ENCODE results near the gene PPT2. TPM values are rescaled to one million over a fixed set of nuclear protein-coding genes. Genes with fewer than 3 reads are reported as not detected.

Gene PPT2
- total RNA-seq, 1 experiment from 2014 or later: 70.9 TPM

DNA sequence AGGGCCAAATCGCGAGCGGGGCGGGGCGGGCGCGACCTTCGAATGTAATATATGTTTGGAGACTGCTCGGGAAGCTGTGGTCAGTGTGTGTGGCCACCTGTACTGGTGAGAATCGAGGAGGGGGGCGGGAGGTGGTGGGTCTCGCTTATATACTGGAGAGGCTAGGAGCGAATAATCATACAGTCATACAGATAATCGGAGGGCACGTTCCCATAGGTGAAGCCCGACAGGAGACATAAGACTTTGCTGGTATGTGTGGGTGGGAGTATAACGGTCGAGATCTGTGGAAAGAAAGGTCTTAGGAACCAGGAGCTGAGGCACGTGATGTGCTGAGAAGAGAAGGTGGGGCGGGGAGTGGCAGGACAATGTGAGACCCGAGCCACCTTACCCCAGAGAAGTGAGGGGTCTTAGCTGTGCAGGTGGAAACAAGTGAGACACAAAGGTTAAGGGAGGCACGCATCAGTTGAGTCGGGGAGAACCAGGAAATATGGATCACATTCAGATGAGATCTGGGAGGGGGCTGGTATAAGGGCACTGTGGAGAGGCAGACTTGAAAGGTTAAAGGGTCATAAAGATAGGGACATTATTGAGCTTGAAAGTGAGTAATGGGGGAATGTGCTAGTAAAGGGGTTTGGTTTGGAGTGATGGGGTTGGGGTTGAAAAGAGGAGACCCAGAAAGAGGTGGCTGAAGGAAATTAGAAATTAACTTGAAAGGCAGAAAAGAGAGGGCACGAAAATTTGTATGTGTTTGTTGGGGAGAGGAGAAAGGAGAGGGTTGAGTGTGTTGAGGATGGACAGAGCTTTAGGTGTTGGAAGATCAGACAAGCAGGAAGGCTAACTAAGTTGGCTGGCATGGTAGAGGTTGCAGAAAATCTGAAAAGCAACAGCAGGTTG is 24.9 kb downstream of the PPT2 start:
- ChIA-PET POLR2A (ENCODE audit: low non-redundant PET) (interaction anchor here (0.5 to 0.9 kb wide), 3 partner anchors 15 to 218 kb away, joined by 3 to 6 read pairs (median 5); no protein-coding TSS in a partner anchor), CTCF (no interaction called here)
- no TSS peak for BruUV-seq (replicated peaks)
- no peak for DNase-seq (ENCODE audit: low spot score)
- H3K4me1 ChIP-seq (ENCODE audit: insufficient read depth, low read length, poor library complexity, severe bottlenecking): peaks cover 25% of the 10 kb centered on the region
- H3K27ac ChIP-seq (ENCODE audit: low read depth, low read length, poor library complexity, severe bottlenecking): peak overlapping the region; percentile 97
- H3K27me3 ChIP-seq (replicated peaks; ENCODE audit: insufficient read depth, low read depth, low read length, poor library complexity): no peaks in the 10 kb centered on the region
- TF ChIP-seq EZH2 (IDR thresholded peaks at IDR 0.05; ENCODE audit: borderline replicate concordance, low read depth, low read length, poor library complexity, severe bottlenecking): no peak
- intact Hi-C loops (cut with micrococcal nuclease; ENCODE audit: unreplicated experiment): no loop called here
- H3K9me3 ChIP-seq (ENCODE audit: low read depth, low read length, poor library complexity, severe bottlenecking): no peaks in the 10 kb centered on the region
- H3K4me3 ChIP-seq (ENCODE audit: low read depth, low read length, poor library complexity, severe bottlenecking): peak overlapping the region; percentile 97
- H3K36me3 ChIP-seq (ENCODE audit: insufficient read depth, low read length, poor library complexity, severe bottlenecking): peaks cover 21% of the 10 kb centered on the region

DNA sequence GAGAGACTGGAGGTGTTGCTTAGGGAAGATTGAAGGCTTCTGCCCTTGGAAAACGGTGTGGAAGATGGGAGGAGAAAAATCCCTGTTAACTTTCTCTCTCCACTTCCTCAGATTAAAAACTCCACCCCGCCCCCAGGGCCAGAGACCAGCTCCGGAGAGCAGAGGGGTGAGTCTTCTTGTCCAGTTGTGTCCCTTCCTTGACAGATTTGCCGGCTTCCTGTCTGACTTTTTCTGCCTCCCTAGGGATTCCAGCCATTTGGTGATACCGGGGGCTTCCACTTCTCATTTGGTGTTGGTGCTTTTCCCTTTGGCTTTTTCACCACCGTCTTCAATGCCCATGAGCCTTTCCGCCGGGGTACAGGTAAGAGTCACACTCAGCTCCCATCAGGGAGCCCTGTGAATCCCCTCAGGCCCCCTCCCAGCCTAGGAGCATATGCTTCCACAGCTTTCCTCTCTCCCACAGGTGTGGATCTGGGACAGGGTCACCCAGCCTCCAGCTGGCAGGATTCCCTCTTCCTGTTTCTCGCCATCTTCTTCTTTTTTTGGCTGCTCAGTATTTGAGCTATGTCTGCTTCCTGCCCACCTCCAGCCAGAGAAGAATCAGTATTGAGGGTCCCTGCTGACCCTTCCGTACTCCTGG is 25.9 kb downstream of the PPT2 start:
- Histone ChIP-seq H3K36me3 (ENCODE audit: insufficient read depth, low read length, poor library complexity, severe bottlenecking) (peaks cover 26% of the 10 kb centered on the region), H3K4me3 (ENCODE audit: low read depth, low read length, poor library complexity, severe bottlenecking) (peak overlapping the region; percentile 97), H3K9me3 (ENCODE audit: low read depth, low read length, poor library complexity, severe bottlenecking) (no peaks in the 10 kb centered on the region), H3K27ac (ENCODE audit: low read depth, low read length, poor library complexity, severe bottlenecking) (no peak overlapping the region), H3K4me1 (ENCODE audit: insufficient read depth, low read length, poor library complexity, severe bottlenecking) (peaks cover 23% of the 10 kb centered on the region), H3K27me3 (replicated peaks; ENCODE audit: insufficient read depth, low read depth, low read length, poor library complexity) (no peaks in the 10 kb centered on the region)
- POLR2A ChIA-PET (ENCODE audit: low non-redundant PET): no interaction called here
- TF ChIP-seq EZH2 (IDR thresholded peaks at IDR 0.05; ENCODE audit: borderline replicate concordance, low read depth, low read length, poor library complexity, severe bottlenecking): no peak
- TF ChIP-seq, protein P1, sequence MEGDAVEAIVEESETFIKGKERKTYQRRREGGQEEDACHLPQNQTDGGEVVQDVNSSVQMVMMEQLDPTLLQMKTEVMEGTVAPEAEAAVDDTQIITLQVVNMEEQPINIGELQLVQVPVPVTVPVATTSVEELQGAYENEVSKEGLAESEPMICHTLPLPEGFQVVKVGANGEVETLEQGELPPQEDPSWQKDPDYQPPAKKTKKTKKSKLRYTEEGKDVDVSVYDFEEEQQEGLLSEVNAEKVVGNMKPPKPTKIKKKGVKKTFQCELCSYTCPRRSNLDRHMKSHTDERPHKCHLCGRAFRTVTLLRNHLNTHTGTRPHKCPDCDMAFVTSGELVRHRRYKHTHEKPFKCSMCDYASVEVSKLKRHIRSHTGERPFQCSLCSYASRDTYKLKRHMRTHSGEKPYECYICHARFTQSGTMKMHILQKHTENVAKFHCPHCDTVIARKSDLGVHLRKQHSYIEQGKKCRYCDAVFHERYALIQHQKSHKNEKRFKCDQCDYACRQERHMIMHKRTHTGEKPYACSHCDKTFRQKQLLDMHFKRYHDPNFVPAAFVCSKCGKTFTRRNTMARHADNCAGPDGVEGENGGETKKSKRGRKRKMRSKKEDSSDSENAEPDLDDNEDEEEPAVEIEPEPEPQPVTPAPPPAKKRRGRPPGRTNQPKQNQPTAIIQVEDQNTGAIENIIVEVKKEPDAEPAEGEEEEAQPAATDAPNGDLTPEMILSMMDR (conservative IDR thresholded peaks at IDR 0.05; ENCODE audit: low read depth, low read length): no peak
- BruUV-seq (replicated peaks): no TSS peak
- no peak for DNase-seq (ENCODE audit: low spot score)
- CTCF ChIA-PET: no interaction called here
- intact Hi-C loops (cut with micrococcal nuclease; ENCODE audit: unreplicated experiment): no loop called here

DNA sequence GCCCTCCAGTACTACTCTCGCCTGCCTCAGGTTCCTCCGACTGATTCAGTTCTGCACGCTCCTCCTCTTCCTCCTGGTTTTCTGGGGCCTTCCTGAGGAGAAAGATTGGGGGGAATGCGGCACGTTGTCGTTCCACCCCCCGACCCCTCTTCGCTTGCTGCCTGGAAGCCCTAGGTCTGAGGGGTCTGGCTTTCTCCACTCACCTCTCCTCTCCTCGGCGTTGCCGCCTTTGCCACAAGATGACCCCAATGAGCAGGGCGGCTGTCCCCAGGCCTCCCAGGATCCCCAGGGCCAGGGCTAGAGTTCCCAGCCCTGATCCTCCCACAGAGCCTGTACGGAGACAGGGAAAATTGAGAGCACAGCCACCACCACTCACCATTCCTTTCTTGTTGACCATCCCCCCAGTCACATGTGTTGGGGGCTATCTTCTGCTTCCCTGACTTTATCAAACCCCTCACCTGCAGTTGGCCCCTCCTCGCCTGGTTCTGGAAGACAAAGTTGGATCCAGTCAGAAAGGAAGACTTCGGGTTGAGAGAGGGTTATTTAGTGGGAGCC is 27.3 kb downstream of the PPT2 start:
- no peaks in the 10 kb centered on the region for H3K9me3 ChIP-seq (ENCODE audit: low read depth, low read length, poor library complexity, severe bottlenecking)
- BruUV-seq (replicated peaks): no TSS peak
- intact Hi-C loops (cut with micrococcal nuclease; ENCODE audit: unreplicated experiment): no loop called here
- peaks cover 27% of the 10 kb centered on the region for H3K36me3 ChIP-seq (ENCODE audit: insufficient read depth, low read length, poor library complexity, severe bottlenecking)
- DNase-seq (ENCODE audit: low spot score): no peak
- TF ChIP-seq, protein P1 (conservative IDR thresholded peaks at IDR 0.05; ENCODE audit: low read depth, low read length): no peak
- TF ChIP-seq EZH2 (IDR thresholded peaks at IDR 0.05; ENCODE audit: borderline replicate concordance, low read depth, low read length, poor library complexity, severe bottlenecking): no peak
- H3K4me3 ChIP-seq (ENCODE audit: low read depth, low read length, poor library complexity, severe bottlenecking): no peak overlapping the region
- POLR2A ChIA-PET (ENCODE audit: low non-redundant PET): no interaction called here
- H3K27ac ChIP-seq (ENCODE audit: low read depth, low read length, poor library complexity, severe bottlenecking): no peak overlapping the region
- H3K27me3 ChIP-seq (replicated peaks; ENCODE audit: insufficient read depth, low read depth, low read length, poor library complexity): no peaks in the 10 kb centered on the region
- H3K4me1 ChIP-seq (ENCODE audit: insufficient read depth, low read length, poor library complexity, severe bottlenecking): peaks cover 18% of the 10 kb centered on the region
- CTCF ChIA-PET: no interaction called here
